Mesothelial cell of epicardium (in vitro differentiated cells): ENCODE measurements around the gene CAST. TPM values are rescaled to one million over a fixed set of nuclear protein-coding genes. Genes with fewer than 3 reads are reported as not detected.

Experiments used
- DNase-seq, 2 experiments: peaks; one replicate each; pipeline ENCODE4 v3.0.0; 2021; ENCODE audit warnings: low spot score in 2 of 2; ENCODE audit not compliant: unreplicated experiment in 2 of 2
- H3K27ac Mint-ChIP-seq: 2 replicates; pipeline ENCODE4 v1.8.0; 2021; ENCODE audit warnings: mixed read lengths
- H3K27me3 Mint-ChIP-seq: 2 replicates; pipeline ENCODE4 v1.8.0; 2021; ENCODE audit warnings: low read depth, mixed read lengths
- H3K36me3 Mint-ChIP-seq: 2 replicates; pipeline ENCODE4 v1.8.0; 2021; ENCODE audit warnings: mixed read lengths
- H3K4me1 Mint-ChIP-seq: 2 replicates; pipeline ENCODE4 v1.8.0; 2021; ENCODE audit warnings: mixed read lengths
- H3K4me3 Mint-ChIP-seq: 2 replicates; pipeline ENCODE4 v1.8.0; 2021; ENCODE audit warnings: mild to moderate bottlenecking, moderate library complexity, mixed read lengths
- H3K9me3 Mint-ChIP-seq: 2 replicates; pipeline ENCODE4 v1.8.0; 2021; ENCODE audit warnings: mixed read lengths
- total RNA-seq: library from RNA; stranded (reverse); gene quantifications from 3 replicates; pipeline ENCODE4 v1.2.1, GENCODE V29; 2021
- TF ChIP-seq, protein P1 (sequence below): fragments of 200-600 bp; sonication (generic); IDR thresholded peaks from one replicate; pipeline ENCODE4 v1.5.0; 2021; ENCODE audit warnings: antibody characterized with exemption; ENCODE audit not compliant: unreplicated experiment

The CAST gene
- total RNA-seq, 1 donor from 2014 or later = 132 TPM

GRCh38 chr5:96818125-96818788 lies 156.1 kb downstream of the CAST start:
- H3K27me3 Mint-ChIP-seq = no peaks in the 10 kb centered on the region
- H3K27ac Mint-ChIP-seq = no peak overlapping the region
- no peaks in the 10 kb centered on the region for H3K36me3 Mint-ChIP-seq
- DNase-seq = no peak
- no peak overlapping the region for H3K4me3 Mint-ChIP-seq
- H3K9me3 Mint-ChIP-seq = no peaks in the 10 kb centered on the region
- TF ChIP-seq, protein P1, sequence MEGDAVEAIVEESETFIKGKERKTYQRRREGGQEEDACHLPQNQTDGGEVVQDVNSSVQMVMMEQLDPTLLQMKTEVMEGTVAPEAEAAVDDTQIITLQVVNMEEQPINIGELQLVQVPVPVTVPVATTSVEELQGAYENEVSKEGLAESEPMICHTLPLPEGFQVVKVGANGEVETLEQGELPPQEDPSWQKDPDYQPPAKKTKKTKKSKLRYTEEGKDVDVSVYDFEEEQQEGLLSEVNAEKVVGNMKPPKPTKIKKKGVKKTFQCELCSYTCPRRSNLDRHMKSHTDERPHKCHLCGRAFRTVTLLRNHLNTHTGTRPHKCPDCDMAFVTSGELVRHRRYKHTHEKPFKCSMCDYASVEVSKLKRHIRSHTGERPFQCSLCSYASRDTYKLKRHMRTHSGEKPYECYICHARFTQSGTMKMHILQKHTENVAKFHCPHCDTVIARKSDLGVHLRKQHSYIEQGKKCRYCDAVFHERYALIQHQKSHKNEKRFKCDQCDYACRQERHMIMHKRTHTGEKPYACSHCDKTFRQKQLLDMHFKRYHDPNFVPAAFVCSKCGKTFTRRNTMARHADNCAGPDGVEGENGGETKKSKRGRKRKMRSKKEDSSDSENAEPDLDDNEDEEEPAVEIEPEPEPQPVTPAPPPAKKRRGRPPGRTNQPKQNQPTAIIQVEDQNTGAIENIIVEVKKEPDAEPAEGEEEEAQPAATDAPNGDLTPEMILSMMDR = no peak
- H3K4me1 Mint-ChIP-seq = peaks cover 7% of the 10 kb centered on the region

GRCh38 chr5:96819806-96820205 lies 157.6 kb downstream of the CAST start:
- no peaks in the 10 kb centered on the region for H3K9me3 Mint-ChIP-seq

DNA sequence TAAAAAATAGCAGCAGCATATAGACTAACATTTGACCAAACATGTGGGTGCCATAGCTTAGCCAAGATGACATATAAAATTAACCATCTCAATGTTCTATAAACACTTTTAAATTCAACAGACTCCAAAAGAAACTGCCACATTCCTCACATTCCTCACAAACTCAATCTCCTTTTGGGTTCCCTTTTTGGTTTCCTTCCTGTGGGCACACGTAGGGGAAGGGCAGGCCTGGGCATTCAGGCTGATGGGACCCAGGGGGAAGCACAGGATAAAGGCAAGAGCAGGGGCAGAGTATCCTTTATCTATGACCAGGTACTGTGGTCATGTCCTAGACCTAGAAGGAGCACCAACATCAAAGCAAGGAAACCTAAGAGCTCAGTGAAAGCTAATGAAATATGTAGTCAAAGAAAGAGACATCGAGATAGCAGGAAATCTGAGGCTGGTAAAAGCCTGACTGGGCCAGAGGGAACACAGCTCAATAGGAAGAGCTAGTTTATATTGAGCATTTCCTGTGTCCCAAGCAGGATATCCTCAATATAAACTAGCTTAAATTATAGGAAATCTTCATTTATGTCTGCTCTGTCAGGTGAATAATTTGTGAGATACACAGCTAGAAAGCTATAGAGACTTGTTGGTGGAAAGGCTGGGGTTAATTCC lies 159.2 kb downstream of the CAST start:
- Mint-ChIP-seq H3K27me3 (no peaks in the 10 kb centered on the region), H3K27ac (no peak overlapping the region), H3K9me3 (no peaks in the 10 kb centered on the region), H3K36me3 (no peaks in the 10 kb centered on the region), H3K4me3 (no peak overlapping the region), H3K4me1 (peaks cover 22% of the 10 kb centered on the region)
- DNase-seq = no peak
- TF ChIP-seq, protein P1 = no peak

More at GRCh38 chr5:96819806-96820205, 157.6 kb downstream of the CAST start:
- Mint-ChIP-seq H3K36me3 (no peaks in the 10 kb centered on the region), H3K4me1 (peaks cover 15% of the 10 kb centered on the region), H3K27ac (no peak overlapping the region), H3K27me3 (no peaks in the 10 kb centered on the region), H3K4me3 (no peak overlapping the region)
- TF ChIP-seq, protein P1 = no peak
- DNase-seq = no peak

DNA sequence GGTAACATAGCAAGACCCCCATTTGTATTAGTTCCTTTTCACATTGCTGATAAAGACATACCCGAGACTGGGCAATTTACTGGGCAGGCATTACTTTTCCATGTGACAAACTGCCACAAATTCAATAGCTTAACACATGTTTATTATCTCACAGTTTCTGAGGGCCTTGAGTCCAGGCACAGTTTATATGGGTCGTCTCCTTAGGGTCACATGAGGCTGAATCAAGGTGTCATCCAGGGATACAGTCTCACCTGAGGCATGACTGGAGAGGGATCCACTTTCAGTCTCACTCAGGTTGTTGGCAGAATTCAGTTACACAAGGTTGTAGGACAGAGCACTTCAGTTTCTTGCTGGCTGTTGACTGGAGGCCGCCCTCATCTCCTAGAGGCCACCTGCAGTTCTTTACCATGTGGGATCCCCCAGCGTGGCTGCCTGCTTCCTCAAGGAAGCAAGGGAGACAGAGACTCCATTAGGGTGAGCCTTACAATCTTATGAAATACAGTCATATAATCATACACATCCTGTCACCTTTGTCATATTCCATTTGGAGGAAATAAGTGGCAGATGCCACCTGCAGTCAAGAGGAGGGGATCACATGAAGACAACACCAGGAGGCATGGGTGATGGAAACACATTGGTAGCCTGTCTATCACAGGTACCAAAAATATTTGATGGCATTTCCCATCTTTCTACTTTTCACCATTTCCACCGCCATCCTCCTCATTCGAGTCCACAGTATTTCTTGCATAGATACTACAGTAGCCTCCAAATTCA lies 160.7 kb downstream of the CAST start:
- Mint-ChIP-seq H3K4me1 (peaks cover 30% of the 10 kb centered on the region), H3K36me3 (no peaks in the 10 kb centered on the region), H3K9me3 (no peaks in the 10 kb centered on the region), H3K4me3 (no peak overlapping the region), H3K27ac (no peak overlapping the region), H3K27me3 (peaks cover 2% of the 10 kb centered on the region)
- DNase-seq = no peak
- TF ChIP-seq, protein P1 = no peak

DNA sequence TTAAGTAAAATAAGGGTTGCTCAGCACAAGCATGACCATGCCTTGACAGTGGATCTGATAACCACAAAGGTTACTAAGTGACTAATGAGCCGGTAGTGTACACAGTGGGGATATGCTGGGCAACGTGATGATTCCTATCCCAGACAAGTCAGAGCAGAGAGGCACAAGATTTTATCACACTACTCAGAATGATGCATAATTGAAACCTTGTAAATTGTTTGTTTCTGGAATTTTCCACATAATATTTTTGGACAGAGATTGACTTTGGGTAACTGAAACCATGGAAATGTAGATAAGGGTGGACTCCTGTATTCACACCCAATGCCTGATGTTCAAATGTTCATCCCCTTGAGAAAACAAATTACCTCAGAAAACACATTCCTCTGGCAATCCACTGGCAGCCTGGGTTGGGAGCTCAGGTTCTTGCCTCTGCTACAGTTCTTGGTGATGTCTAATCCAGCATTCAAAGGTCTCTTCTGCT lies 161.8 kb downstream of the CAST start:
- DNase-seq = no peak
- Mint-ChIP-seq H3K9me3 (no peaks in the 10 kb centered on the region), H3K4me3 (no peak overlapping the region), H3K27ac (no peak overlapping the region), H3K27me3 (peaks cover 2% of the 10 kb centered on the region), H3K4me1 (peaks cover 30% of the 10 kb centered on the region), H3K36me3 (no peaks in the 10 kb centered on the region)
- TF ChIP-seq, protein P1 = no peak

Other genes starting within 250 kb of the CAST start
- not detected in 3 replicates for gene PCSK1, start 229.1 kb upstream of the CAST start, total RNA-seq
- 46.5 to 49.3 TPM (median 48.4 TPM) in 3 replicates for gene ERAP1, start 145.6 kb downstream of the CAST start, total RNA-seq
- gene ERAP2, start 214.1 kb downstream of the CAST start, total RNA-seq = 0.47 to 0.74 TPM (median 0.68 TPM) in 3 replicates